ENCODE data around the gene RAI1.
A peak's percentile ranks its signal among the peaks of the same experiment; 100 is the strongest.

The RAI1 gene

DNA sequence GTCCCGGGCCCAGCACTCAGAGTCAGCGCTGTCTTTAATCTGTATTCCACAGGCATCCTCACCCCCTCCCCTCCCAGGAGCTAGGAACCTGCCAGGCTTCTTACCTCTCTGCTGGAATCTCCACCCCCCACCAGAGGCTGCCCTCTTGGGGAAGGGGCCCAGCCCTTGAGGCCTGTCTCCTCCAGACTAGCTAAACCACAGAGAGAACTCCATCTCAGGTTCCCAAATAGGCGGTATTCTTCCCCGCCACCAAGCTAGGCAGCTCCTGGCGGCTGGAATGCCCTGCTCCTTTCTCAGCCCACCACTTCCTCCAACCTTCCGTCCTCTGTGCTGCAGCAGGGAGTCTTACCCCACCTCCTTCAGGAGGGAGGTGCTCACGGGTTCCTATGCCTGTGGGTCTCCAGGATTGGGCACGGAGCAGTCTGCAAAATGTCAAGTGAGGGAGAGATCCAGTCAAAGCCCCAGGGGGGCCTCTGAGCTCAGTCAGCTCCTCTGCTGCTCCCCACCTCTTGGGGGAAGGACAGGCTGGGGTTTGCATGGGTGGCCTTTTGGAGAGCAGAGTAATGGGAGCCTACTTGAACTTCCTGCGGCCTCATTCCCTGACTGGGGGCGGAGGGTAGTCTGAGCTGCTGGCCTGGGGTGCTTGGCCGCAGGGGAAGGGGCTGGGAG lies 99.8 kb downstream of the RAI1 start:
- peak in 15 of 51 donors; percentile 36 to 83 (median 51) for DNase-seq

- peak in 49 of 51 donors; percentile 34 to 94 (median 77) for DNase-seq
Observed at GRCh38 chr17:17781591-17782496, 100.6 kb downstream of the RAI1 start.

DNA sequence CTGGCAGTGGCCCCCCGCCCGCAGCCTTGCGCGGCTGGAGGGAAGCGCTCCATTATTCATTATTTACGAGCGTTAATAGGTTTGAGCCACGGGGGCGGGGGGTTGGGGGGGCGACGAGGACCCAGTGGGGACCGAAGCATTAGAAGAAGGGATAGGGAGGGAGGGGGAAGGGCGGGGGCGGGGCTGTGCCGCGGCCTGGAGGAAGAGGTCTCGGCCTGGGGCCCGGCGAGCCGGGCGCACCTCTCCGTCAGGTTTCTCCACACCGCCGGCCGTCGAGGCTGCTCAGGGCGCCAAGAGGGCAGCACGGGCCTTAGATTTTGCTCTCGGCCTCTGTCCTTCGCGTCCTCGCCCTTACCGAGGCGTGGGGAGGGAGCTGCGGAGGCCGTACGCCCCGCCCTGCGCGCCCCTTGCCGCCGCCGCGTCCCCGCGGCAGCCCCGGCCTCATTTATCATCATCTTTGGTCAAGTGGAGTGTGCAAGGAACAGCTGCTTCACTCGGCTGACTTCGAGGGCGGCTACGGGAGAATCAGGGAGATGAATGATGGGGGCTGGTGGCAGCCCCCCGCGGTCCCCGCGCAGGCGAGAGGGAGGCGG lies 101.4 kb downstream of the RAI1 start:
- DNase-seq = peak in 18 of 51 donors; percentile 54 to 94 (median 74)

GRCh38 chr17:17783116-17783824 lies 102.0 kb downstream of the RAI1 start:
- peak in 36 of 51 donors; percentile 35 to 88 (median 64) for DNase-seq

GRCh38 chr17:17783825-17784656 lies 102.8 kb downstream of the RAI1 start:
- peak in 37 of 51 donors; percentile 25 to 82 (median 63) for DNase-seq

DNA sequence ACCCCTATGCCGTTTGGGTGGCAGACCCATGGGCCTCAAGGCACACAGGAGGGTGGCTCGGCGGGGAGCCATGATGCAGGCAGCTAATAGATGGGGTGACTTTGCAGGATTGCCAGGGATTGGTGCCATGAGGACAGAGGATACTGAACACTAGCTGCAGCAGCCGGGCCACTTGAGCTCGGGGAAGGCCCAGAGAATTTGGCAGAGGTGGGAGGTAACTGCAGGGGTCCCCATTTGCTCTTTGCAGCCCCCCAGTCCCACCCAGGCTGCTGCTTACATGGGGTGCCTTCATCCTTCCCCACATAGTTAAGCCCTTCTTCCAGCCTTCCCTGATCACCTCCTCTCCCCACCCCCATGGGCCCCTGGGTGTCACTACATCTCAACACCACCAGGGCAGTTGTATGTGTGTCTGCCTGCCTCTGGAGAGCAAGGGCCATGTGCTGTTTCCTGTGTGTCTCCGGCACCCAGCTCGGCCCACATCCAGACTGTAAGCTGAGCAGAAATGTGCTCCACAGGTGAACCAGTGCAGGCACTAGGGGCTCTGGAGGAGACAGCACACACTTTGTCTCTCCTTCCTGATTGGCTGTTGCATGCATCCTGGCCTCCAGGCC lies 103.5 kb downstream of the RAI1 start:
- DNase-seq = peak in 15 of 51 donors; percentile 22 to 75 (median 35)

DNA sequence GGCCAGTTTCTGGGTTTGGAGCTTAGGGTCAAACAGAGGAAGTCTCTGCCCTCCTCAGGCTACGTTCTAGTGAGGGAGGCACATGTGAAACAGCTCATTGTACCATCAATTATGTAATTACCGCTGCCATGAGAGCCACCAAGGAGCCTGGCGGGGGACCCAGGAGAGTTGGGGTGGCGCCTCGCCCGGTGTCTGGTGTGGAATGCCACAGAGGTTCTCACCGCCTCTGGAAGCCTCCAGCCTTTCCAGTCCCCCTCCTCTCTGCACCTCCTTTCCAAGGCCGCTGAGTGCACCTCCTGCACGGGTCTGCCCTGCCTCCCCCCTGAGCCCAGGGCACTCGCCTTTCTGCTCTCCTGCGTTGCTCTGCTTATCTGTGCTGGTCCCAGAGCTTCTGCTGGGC lies 104.1 kb downstream of the RAI1 start:
- peak in 20 of 51 donors; percentile 20 to 70 (median 38) for DNase-seq

DNA sequence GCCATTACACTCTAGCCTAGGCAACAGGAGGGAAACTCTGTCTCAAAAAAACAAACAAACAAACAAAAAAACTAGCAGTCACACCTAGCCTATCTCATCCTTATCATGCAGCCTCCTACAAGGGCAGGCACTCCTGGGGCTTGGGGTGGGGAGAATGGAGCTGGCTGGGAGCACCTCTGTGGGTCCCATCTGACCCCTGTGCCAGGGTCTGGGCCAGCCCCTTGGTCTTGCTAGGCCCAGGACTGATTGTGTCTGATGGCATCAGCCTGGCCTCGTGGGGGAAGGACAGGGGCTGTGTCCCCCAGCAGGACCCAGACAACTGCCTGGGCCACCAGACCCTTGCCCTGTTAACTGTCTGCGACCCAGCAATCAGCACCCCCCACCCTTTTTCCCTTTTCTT lies 105.7 kb downstream of the RAI1 start:
- DNase-seq = no peak

DNA sequence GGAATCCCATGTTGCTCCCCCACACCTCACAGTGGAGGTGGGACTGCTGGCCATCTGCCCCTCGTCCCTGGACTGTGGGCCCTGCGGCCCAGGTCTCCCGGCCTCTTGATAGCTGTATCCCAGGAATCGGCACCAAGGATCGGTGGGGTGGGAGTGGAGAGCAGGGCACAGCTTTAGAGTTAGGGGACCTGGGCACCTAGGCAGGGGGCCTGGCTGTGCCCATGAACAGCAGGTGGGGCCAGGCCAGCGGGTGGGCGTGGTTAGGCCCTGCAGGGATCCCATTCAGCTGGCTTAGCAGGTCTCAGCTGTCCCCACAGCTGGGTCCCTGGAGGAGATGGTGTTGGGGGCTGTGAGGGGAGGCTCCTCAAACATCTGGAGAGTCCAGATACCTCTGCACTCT lies 106.3 kb downstream of the RAI1 start:
- DNase-seq = no peak

DNA sequence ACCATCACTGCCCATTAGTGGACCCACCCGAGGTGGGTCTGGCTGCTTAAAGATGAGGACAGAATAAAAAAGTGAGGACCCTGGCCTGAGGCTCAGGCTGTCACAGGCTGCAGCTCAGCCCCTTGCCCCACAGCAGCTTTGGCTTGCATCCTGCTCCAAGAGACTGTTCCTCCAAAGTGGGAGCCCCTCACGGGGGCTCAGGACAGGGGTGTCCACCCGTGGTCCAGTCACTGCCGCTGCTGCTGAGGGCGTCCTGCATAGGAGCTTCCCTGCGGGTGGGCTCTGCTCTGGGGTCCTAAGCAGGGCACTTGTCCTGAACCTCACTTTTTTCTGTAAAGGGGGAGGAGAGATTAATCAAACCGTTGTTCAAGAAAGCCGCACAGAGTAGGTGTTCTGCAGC lies 107.7 kb downstream of the RAI1 start:
- DNase-seq = no peak

DNA sequence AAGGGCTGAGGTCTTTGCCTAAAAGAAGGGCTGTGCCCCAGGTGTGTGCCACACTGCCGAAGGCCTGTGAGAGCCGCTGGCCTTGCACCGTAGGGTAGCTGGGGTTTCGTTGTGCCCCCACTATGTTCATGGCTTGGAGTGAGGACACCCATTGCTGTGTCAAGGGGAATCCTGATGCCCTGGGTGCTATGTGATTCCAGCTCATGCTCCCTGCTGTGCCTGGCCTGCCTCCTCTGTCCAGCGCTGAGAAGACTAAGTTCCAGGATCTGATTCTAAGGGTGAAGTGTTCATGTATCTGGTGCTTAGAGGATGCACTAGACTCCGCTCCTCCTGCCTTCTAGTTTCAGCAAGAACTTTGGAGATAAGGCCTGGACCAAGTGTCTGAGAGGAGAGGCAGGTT lies 108.2 kb downstream of the RAI1 start:
- no peak for DNase-seq

DNA sequence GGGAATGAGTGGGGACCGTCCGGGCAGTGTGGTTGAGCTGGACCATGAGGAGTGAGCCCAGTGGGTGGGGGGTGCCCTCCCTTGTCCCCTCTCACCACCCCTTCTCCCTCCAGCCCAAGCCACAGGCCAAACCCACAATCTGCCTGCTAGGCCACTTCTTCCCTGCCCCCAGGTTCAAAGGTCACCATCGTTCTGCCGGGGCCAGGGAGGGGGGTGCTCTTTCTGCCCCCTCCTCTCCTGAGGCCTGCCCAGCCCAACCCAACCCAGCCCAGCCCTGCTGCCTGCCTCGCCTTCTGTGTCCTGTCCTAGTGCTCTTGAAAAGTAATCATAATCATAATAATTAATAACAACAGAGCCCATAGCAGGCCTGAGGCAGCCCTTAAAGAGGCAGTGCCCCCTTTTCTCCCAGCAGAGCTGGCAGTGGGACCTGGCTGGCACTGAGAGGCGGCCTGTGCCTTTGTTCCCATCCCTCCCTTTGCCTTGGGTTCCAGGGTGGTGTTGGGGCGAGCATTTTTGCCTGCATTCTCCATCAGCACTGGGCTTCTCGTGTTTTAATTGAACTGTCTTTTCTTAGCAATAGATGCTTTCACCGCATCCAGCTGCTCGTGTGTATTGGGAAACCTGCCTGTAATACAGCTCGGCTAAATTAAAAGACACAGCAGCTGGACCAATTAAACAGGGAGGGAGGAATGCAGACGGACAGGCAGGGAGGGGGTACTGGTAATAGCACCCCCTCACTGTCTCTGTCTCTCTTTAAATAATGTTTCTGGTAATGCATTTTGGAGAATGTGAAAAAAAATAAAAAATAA lies 108.8 kb downstream of the RAI1 start:
- no peak for DNase-seq

GRCh38 chr17:17790637-17791464 lies 109.6 kb downstream of the RAI1 start:
- no peak for DNase-seq

- no peak for DNase-seq
Observed at GRCh38 chr17:17792037-17792550, 110.8 kb downstream of the RAI1 start.

DNA sequence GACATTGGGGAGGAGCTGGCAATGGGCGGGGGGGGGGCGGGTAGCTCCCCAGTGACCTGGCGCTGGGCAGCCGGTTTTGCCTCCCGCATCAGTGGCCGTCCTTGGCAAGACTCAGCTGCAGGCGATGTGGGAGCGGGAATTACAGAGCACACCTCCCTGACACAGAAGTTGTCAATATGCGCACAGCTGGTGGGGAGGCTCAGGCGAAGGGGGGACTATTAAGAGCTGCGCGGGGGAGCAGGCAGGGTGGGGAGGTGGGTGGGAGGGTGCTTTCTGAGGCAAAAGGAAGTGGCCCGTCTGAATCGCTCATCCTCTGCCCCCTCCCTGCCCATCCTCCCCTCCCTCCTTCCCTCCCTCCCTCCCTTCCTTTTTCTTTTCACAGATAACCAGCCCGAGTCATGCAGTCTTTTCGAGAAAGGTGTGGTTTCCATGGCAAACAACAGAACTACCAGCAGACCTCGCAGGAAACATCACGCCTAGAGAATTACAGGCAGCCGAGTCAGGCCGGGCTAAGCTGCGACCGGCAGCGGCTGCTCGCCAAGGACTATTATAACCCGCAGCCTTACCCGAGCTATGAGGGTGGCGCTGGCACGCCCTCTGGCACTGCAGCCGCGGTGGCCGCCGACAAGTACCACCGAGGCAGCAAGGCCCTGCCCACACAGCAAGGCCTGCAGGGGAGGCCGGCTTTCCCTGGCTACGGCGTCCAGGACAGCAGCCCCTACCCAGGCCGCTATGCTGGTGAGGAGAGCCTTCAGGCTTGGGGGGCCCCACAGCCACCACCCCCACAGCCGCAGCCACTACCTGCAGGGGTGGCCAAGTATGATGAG lies 111.5 kb downstream of the RAI1 start:
- DNase-seq = peak in 28 of 51 donors; percentile 22 to 81 (median 58)

- DNase-seq = peak in 19 of 51 donors; percentile 33 to 62 (median 46)
Observed at GRCh38 chr17:17793378-17794214, 112.3 kb downstream of the RAI1 start.
